HFFc6 (cell line): ENCODE measurements around the gene PHLDB2. TPM values are rescaled to one million over a fixed set of nuclear protein-coding genes. Genes with fewer than 3 reads are reported as not detected.

Experiments used
- DNase-seq: peaks from one replicate; pipeline ENCODE4 v3.0.0-alpha.2; 2018
- H3K27ac Mint-ChIP-seq: 2 replicates; pipeline ENCODE4 v1.8.0; 2020; ENCODE audit warnings: mild to moderate bottlenecking, mixed read lengths
- H3K27me3 Mint-ChIP-seq: 2 replicates; pipeline ENCODE4 v1.8.0; 2021; ENCODE audit warnings: mild to moderate bottlenecking, moderate library complexity, mixed read lengths; ENCODE audit not compliant: insufficient read depth
- H3K36me3 Mint-ChIP-seq: 2 replicates; pipeline ENCODE4 v1.8.0; 2021; ENCODE audit warnings: low read depth, mixed read lengths
- H3K4me1 Mint-ChIP-seq: 2 replicates; pipeline ENCODE4 v1.8.0; 2020; ENCODE audit warnings: low read depth, mixed read lengths
- H3K4me3 Mint-ChIP-seq: 2 replicates; pipeline ENCODE4 v1.8.0; 2020; ENCODE audit warnings: mild to moderate bottlenecking, moderate library complexity, mixed read lengths
- H3K9me3 Mint-ChIP-seq: 2 replicates; pipeline ENCODE4 v1.8.0; 2020; ENCODE audit warnings: mild to moderate bottlenecking, mixed read lengths
- CTCF ChIP-seq: fragments of 200-600 bp; sonication (generic); IDR thresholded peaks from 2 replicates; pipeline ENCODE4 v1.5.0; 2021; ENCODE audit warnings: antibody characterized with exemption, mild to moderate bottlenecking
- total RNA-seq, 6 experiments: library from RNA; stranded (reverse); fragmentation: NEBNext Ultra II Directional; extraction: Animal tissue kit (Norgen Biotek cat#: 25700); gene quantifications; 2 replicates in 1 of 6; 3 replicates in 5 of 6; pipeline ENCODE4 v1.2.3, GENCODE V29; 2021

Gene PHLDB2
- total RNA-seq, 6 experiments from 2014 or later = 35.4 to 55.9 (median 37.6) TPM

GRCh38 chr3:111923095-111923771 lies 64.2 kb downstream of the PHLDB2 start:
- DNase-seq = no peak
- H3K9me3 Mint-ChIP-seq = no peaks in the 10 kb centered on the region
- TF ChIP-seq CTCF = no peak
- H3K27ac Mint-ChIP-seq = peak overlapping the region; percentile 64
- peaks cover 47% of the 10 kb centered on the region for H3K4me1 Mint-ChIP-seq
- peaks cover 66% of the 10 kb centered on the region for H3K36me3 Mint-ChIP-seq
- peak overlapping the region; percentile 20 for H3K4me3 Mint-ChIP-seq
- peaks cover 2% of the 10 kb centered on the region; the same call in 1 of the 2 replicates for H3K27me3 Mint-ChIP-seq

GRCh38 chr3:111923806-111924205 lies 64.7 kb downstream of the PHLDB2 start:
- no peak for DNase-seq
- peak overlapping the region; percentile 20 for H3K4me3 Mint-ChIP-seq
- no peak for TF ChIP-seq CTCF
- peak overlapping the region; percentile 64 for H3K27ac Mint-ChIP-seq
- H3K4me1 Mint-ChIP-seq = peaks cover 46% of the 10 kb centered on the region
- H3K9me3 Mint-ChIP-seq = no peaks in the 10 kb centered on the region
- peaks cover 2% of the 10 kb centered on the region; the same call in 1 of the 2 replicates for H3K27me3 Mint-ChIP-seq
- H3K36me3 Mint-ChIP-seq = peaks cover 64% of the 10 kb centered on the region

GRCh38 chr3:111924283-111924682 lies 65.2 kb downstream of the PHLDB2 start:
- Mint-ChIP-seq H3K4me3 (no peak overlapping the region), H3K36me3 (peaks cover 60% of the 10 kb centered on the region)

GRCh38 chr3:111926266-111926676 lies 67.2 kb downstream of the PHLDB2 start:
- Mint-ChIP-seq H3K4me1 (peaks cover 36% of the 10 kb centered on the region), H3K4me3 (no peak overlapping the region), H3K27ac (no peak overlapping the region), H3K27me3 (peaks cover 2% of the 10 kb centered on the region; the same call in 1 of the 2 replicates), H3K36me3 (peaks cover 56% of the 10 kb centered on the region), H3K9me3 (no peaks in the 10 kb centered on the region)
- no peak for DNase-seq
- no peak for TF ChIP-seq CTCF

More at GRCh38 chr3:111924283-111924682, 65.2 kb downstream of the PHLDB2 start:
- H3K4me1 Mint-ChIP-seq = peaks cover 46% of the 10 kb centered on the region
- H3K9me3 Mint-ChIP-seq = no peaks in the 10 kb centered on the region
- DNase-seq = no peak
- no peak for TF ChIP-seq CTCF
- peaks cover 2% of the 10 kb centered on the region; the same call in 1 of the 2 replicates for H3K27me3 Mint-ChIP-seq
- H3K27ac Mint-ChIP-seq = no peak overlapping the region

- Mint-ChIP-seq H3K9me3 (no peaks in the 10 kb centered on the region), H3K36me3 (peaks cover 51% of the 10 kb centered on the region), H3K4me3 (no peak overlapping the region), H3K27me3 (peaks cover 2% of the 10 kb centered on the region; the same call in 1 of the 2 replicates), H3K4me1 (peaks cover 33% of the 10 kb centered on the region), H3K27ac (no peak overlapping the region)
- TF ChIP-seq CTCF = no peak
- DNase-seq = no peak
Measured at GRCh38 chr3:111928613-111929012, 69.5 kb downstream of the PHLDB2 start.
